Measurements from ENCODE around the gene ZNF423.

Gene ZNF423

GRCh38 chr16:49483651-49484450 lies 372.1 kb downstream of the ZNF423 start:
- no peak for DNase-seq

GRCh38 chr16:49483251-49483650 lies 372.7 kb downstream of the ZNF423 start:
- DNase-seq: no peak

GRCh38 chr16:49482690-49483089 lies 373.2 kb downstream of the ZNF423 start:
- no peak for DNase-seq

GRCh38 chr16:49478616-49479015 lies 377.3 kb downstream of the ZNF423 start:
- no peak for DNase-seq

- no peak for DNase-seq
These were observed 377.8 kb downstream of the ZNF423 start for GRCh38 chr16:49478107-49478506.

- DNase-seq: no peak
These were observed 378.5 kb downstream of the ZNF423 start for GRCh38 chr16:49477250-49477895.

- DNase-seq: no peak
These were observed 381.2 kb downstream of the ZNF423 start for GRCh38 chr16:49474741-49475140.

- DNase-seq: no peak
These were observed 382.1 kb downstream of the ZNF423 start for GRCh38 chr16:49473773-49474172.

- DNase-seq: peak; percentile 13
These were observed 382.8 kb downstream of the ZNF423 start for GRCh38 chr16:49473131-49473530.

- DNase-seq: peak; percentile 30
These were observed 383.3 kb downstream of the ZNF423 start for GRCh38 chr16:49472598-49472997.

GRCh38 chr16:49471038-49471727 lies 384.7 kb downstream of the ZNF423 start:
- no peak for DNase-seq

GRCh38 chr16:49470513-49470991 lies 385.4 kb downstream of the ZNF423 start:
- DNase-seq: peak; percentile 7

GRCh38 chr16:49469930-49470451 lies 385.9 kb downstream of the ZNF423 start:
- DNase-seq: peak; percentile 40

- peak; percentile 13 for DNase-seq
These were observed 386.6 kb downstream of the ZNF423 start for GRCh38 chr16:49469311-49469670.

GRCh38 chr16:49468611-49469310 lies 387.2 kb downstream of the ZNF423 start:
- peak; percentile 38 for DNase-seq

- peak; percentile 32 for DNase-seq
These were observed 388.2 kb downstream of the ZNF423 start for GRCh38 chr16:49467540-49468372.

GRCh38 chr16:49466881-49467280 lies 389.0 kb downstream of the ZNF423 start:
- DNase-seq: peak; percentile 30

- no peak for DNase-seq
These were observed 389.4 kb downstream of the ZNF423 start for GRCh38 chr16:49466529-49466831.

- peak; percentile 37 for DNase-seq
These were observed 390.0 kb downstream of the ZNF423 start for GRCh38 chr16:49465661-49466528.

- DNase-seq: peak; percentile 57
These were observed 390.9 kb downstream of the ZNF423 start for GRCh38 chr16:49464877-49465504.

GRCh38 chr16:49464093-49464492 lies 391.8 kb downstream of the ZNF423 start:
- DNase-seq: peak; percentile 23
